Ovary (tissue), 9 donors: ENCODE results near the gene ZNF362. TPM values are rescaled to one million over a fixed set of nuclear protein-coding genes. Genes with fewer than 3 reads are reported as not detected.

ENCODE experiments used
- DNase-seq, 5 donors: peaks; one replicate each; pipeline ENCODE4 v3.0.0-alpha.2; 2019 to 2020
- H3K27ac ChIP-seq, 2 donors: fragments of 200-600 bp; one replicate each; pipeline versions ENCODE4 v1.5.1 to v1.8.0; 2019 to 2022
- H3K27me3 ChIP-seq: fragments of 200-600 bp; one replicate; pipeline ENCODE4 v1.8.0; 2022
- H3K36me3 ChIP-seq: fragments of 200-600 bp; sonication (generic); one replicate; pipeline ENCODE4 v1.5.1; 2019
- H3K4me1 ChIP-seq: one replicate; pipeline ENCODE4 v1.8.1; 2013; ENCODE audit warnings: mild to moderate bottlenecking, moderate library complexity; ENCODE audit not compliant: insufficient read depth
- H3K4me3 ChIP-seq: fragments of 200-600 bp; sonication (generic); one replicate; pipeline ENCODE4 v1.5.1; 2017
- H3K9me3 ChIP-seq, 2 donors: fragments of 200-600 bp in 1 of 2; sonication (generic) in 1 of 2; one replicate each; pipeline versions ENCODE4 v1.5.1 to v1.8.1; 2013 to 2019; ENCODE audit warnings: mild to moderate bottlenecking in 1 of 2, moderate library complexity in 1 of 2
- CTCF ChIP-seq, 3 donors: fragments of 450-650 bp in 2 of 3; fragments of 200-600 bp in 1 of 3; IDR thresholded peaks; one replicate each; pipeline versions ENCODE4 v1.5.1 to v1.8.0; 2016 to 2022; ENCODE audit warnings: antibody characterized with exemption in 3 of 3, mild to moderate bottlenecking in 1 of 3
- EP300 ChIP-seq: sonication (generic); formaldehyde crosslinking; IDR thresholded peaks from one replicate; pipeline ENCODE4 v1.6.1; 2017; ENCODE audit warnings: antibody characterized with exemption
- POLR2A ChIP-seq: fragments of 450-650 bp; IDR thresholded peaks from one replicate; pipeline ENCODE4 v1.6.1; 2017; ENCODE audit warnings: antibody characterized with exemption, mild to moderate bottlenecking, moderate library complexity
- WGBS, 3 donors: extraction: QIAGEN DNeasy Blood & Tissue Kit in 1 of 3; methylation state at CpG; one replicate each; pipeline versions ENCODE4 v1.1.5 to v1.1.7; 2013 to 2017; 5-methylcytosine and 5-hydroxymethylcytosine counted together
- intact Hi-C, 4 donors: fragments of 100-400 bp; cut with DNase I; formaldehyde crosslinking; loops; one replicate each; pipeline versions ENCODE4 v1.11.0 to v1.15.1; 2022 to 2023
- polyA plus RNA-seq, 2 donors: library from polyadenylated mRNA; stranded (reverse); fragments of 200-250 nt in 1 of 2; fragments of 350-450 nt in 1 of 2; fragmentation: Illumina TruSeq in 1 of 2; extraction: RNeasy Lipid Tissue Mini Kit (QIAGEN cat#74804) in 1 of 2; gene quantifications; one replicate each; pipeline ENCODE4 v1.2.3, GENCODE V29; 2013 to 2014
- total RNA-seq, 7 donors: library from RNA; depleted of rRNA in 2 of 7; stranded (reverse); fragments of >200 nt in 2 of 7; fragmentation: NEBNext Ultra II Directional in 3 of 7; extraction: Animal tissue kit (Norgen Biotek cat#: 25700) in 3 of 7; gene quantifications; one replicate each; pipeline versions ENCODE4 v1.1.0 to v1.2.4, GENCODE V29; 2016 to 2023
- donor health status: DM: no; HTN: no; CAD: no; lungs with moderate emphysema.
- donor health status: DM: no; HTN: no; CAD: no.
- donor health status: Bipolar disorder and iron deficiency.
- donor health status: DM: yes; HTN: yes; CAD: no.
- donor health status: DM: no; HTN: no; CAD: no.
- donor health status: DM: yes; HTN: yes; CAD: no.

The ZNF362 gene
- total and polyA plus RNA-seq, 9 donors: 8.2 to 52.6 (median 32.7) TPM

GRCh38 chr1:33268457-33268856 lies 12.2 kb downstream of the ZNF362 start:
- 72 to 82% (median 74%) methylated on average over 2 of the region's 2 CpGs for WGBS, 3 donors
- H3K4me1 ChIP-seq: peaks cover 10% of the 10 kb centered on the region
- intact Hi-C loops: no loop called here

GRCh38 chr1:33268927-33269610 lies 12.8 kb downstream of the ZNF362 start:
- Histone ChIP-seq H3K36me3 (no peaks in the 10 kb centered on the region), H3K4me3 (no peak overlapping the region), H3K27ac (peak overlapping the region; percentile 23 to 45), H3K9me3 (no peaks in the 10 kb centered on the region), H3K27me3 (no peaks in the 10 kb centered on the region), H3K4me1 (peaks cover 7% of the 10 kb centered on the region)
- DNase-seq: no peak
- WGBS, 3 donors: 14 to 26% (median 19%) methylated on average over 5 of the region's 5 CpGs
- no peak for TF ChIP-seq EP300
- no peak for TF ChIP-seq POLR2A
- no peak for TF ChIP-seq CTCF (IDR thresholded peaks at IDR 0.05)
- intact Hi-C loops: no loop called here

More at GRCh38 chr1:33268457-33268856, 12.2 kb downstream of the ZNF362 start:
- TF ChIP-seq POLR2A: no peak
- no peak for TF ChIP-seq CTCF (IDR thresholded peaks at IDR 0.05)
- no peak for TF ChIP-seq EP300
- no peaks in the 10 kb centered on the region for H3K9me3 ChIP-seq
- H3K36me3 ChIP-seq: no peaks in the 10 kb centered on the region
- DNase-seq: no peak
- H3K27me3 ChIP-seq: no peaks in the 10 kb centered on the region
- H3K27ac ChIP-seq: peak overlapping the region in 1 of 2 donors; percentile 45
- no peak overlapping the region for H3K4me3 ChIP-seq

- Histone ChIP-seq H3K27ac (peak overlapping the region; percentile 22 to 23), H3K27me3 (no peaks in the 10 kb centered on the region), H3K4me1 (peaks cover 7% of the 10 kb centered on the region), H3K36me3 (no peaks in the 10 kb centered on the region), H3K9me3 (no peaks in the 10 kb centered on the region), H3K4me3 (no peak overlapping the region)
- intact Hi-C loops: no loop called here
- TF ChIP-seq POLR2A (no peak), CTCF (IDR thresholded peaks at IDR 0.05) (no peak), EP300 (no peak)
- 69 to 78% (median 77%) methylated on average over 5 of the region's 5 CpGs for WGBS, 3 donors
- no peak for DNase-seq
Observed at GRCh38 chr1:33269621-33270020, 13.3 kb downstream of the ZNF362 start.

- H3K27me3 ChIP-seq: no peaks in the 10 kb centered on the region
- H3K4me3 ChIP-seq: no peak overlapping the region
- H3K9me3 ChIP-seq: no peaks in the 10 kb centered on the region
- H3K4me1 ChIP-seq: peaks cover 7% of the 10 kb centered on the region
- 86 to 94% (median 93%) methylated on average over 5 of the region's 5 CpGs for WGBS, 3 donors
- TF ChIP-seq CTCF (IDR thresholded peaks at IDR 0.05) (no peak), EP300 (no peak), POLR2A (no peak)
- no peak for DNase-seq
- intact Hi-C loops: no loop called here
- no peak overlapping the region for H3K27ac ChIP-seq
- H3K36me3 ChIP-seq: no peaks in the 10 kb centered on the region
Observed at GRCh38 chr1:33270379-33270778, 14.1 kb downstream of the ZNF362 start.
